ENCODE results near the gene GPX2. TPM values are rescaled to one million over a fixed set of nuclear protein-coding genes. Genes with fewer than 3 reads are reported as not detected.
A peak's percentile ranks its signal among the peaks of the same experiment; 100 is the strongest.
"Not testable (repeated sequence)": the region's sequence is repeated elsewhere in the genome, so short reads cannot be mapped to it uniquely, and the experiment has no call there.

GPX2 gene
- total RNA-seq, 2 experiments from 2014 or later, result not detected

- peaks cover 70% of the 10 kb centered on the region for H3K4me1 Mint-ChIP-seq (ENCODE audit: low read depth)
- intact Hi-C loops (cut with micrococcal nuclease), result no loop called here
- CTCF ChIA-PET, result interaction anchor here (0.8 to 1.5 kb wide), 3 partner anchors 16 to 98 kb away, joined by 3 to 4 read pairs (median 3); no protein-coding TSS in a partner anchor
- H3K27ac Mint-ChIP-seq, result no peak overlapping the region
- H3K4me3 Mint-ChIP-seq, result no peak overlapping the region
- no peaks in the 10 kb centered on the region for H3K9me3 Mint-ChIP-seq
- POLR2A ChIA-PET, result no interaction called here
- no peak for DNase-seq
- no peaks in the 10 kb centered on the region for H3K27me3 Mint-ChIP-seq
- H3K36me3 Mint-ChIP-seq, result peaks cover 20% of the 10 kb centered on the region
These were observed 22.1 kb downstream of the GPX2 start for GRCh38 chr14:64920465-64920864.

- H3K4me3 Mint-ChIP-seq, result no peak overlapping the region
- H3K27ac Mint-ChIP-seq, result no peak overlapping the region
- DNase-seq, result no peak
- no peaks in the 10 kb centered on the region for H3K9me3 Mint-ChIP-seq
- POLR2A ChIA-PET, result no interaction called here
- intact Hi-C loops (cut with micrococcal nuclease), result loop anchor here (10.0 kb wide), 1 partner anchor 415 kb away; the partner anchor contains the start of genes ZBTB1 and ZBTB25
- H3K27me3 Mint-ChIP-seq, result no peaks in the 10 kb centered on the region
- CTCF ChIA-PET, result interaction anchor here (0.8 to 1.2 kb wide), 3 partner anchors 28 to 97 kb away, joined by 3 read pairs; no protein-coding TSS in a partner anchor
- H3K36me3 Mint-ChIP-seq, result peaks cover 19% of the 10 kb centered on the region
- H3K4me1 Mint-ChIP-seq (ENCODE audit: low read depth), result peaks cover 73% of the 10 kb centered on the region
These were observed 22.9 kb downstream of the GPX2 start for GRCh38 chr14:64919618-64920017.

GRCh38 chr14:64919215-64919614, 23.3 kb downstream of the GPX2 start:
- POLR2A ChIA-PET, result no interaction called here
- no peak for DNase-seq
- H3K27me3 Mint-ChIP-seq, result no peaks in the 10 kb centered on the region
- no peak overlapping the region for H3K27ac Mint-ChIP-seq
- CTCF ChIA-PET, result interaction anchor here (0.9 to 1.2 kb wide), 3 partner anchors 8 to 96 kb away, joined by 3 read pairs; no protein-coding TSS in a partner anchor
- H3K36me3 Mint-ChIP-seq, result peaks cover 16% of the 10 kb centered on the region
- H3K4me1 Mint-ChIP-seq (ENCODE audit: low read depth), result peaks cover 70% of the 10 kb centered on the region
- intact Hi-C loops (cut with micrococcal nuclease), result loop anchor here (10.0 kb wide), 1 partner anchor 414 kb away; the partner anchor contains the start of genes ZBTB1 and ZBTB25
- H3K4me3 Mint-ChIP-seq, result no peak overlapping the region
- H3K9me3 Mint-ChIP-seq, result no peaks in the 10 kb centered on the region

GRCh38 chr14:64918216-64918615, 24.3 kb downstream of the GPX2 start:
- Mint-ChIP-seq H3K36me3 (peaks cover 12% of the 10 kb centered on the region), H3K27ac (peak overlapping the region; percentile 6), H3K4me3 (no peak overlapping the region), H3K27me3 (no peaks in the 10 kb centered on the region), H3K4me1 (ENCODE audit: low read depth) (peaks cover 68% of the 10 kb centered on the region), H3K9me3 (no peaks in the 10 kb centered on the region)
- ChIA-PET CTCF (interaction anchor here (0.9 kb wide), 1 partner anchor 9 kb away, joined by 3 read pairs; no protein-coding TSS in a partner anchor), POLR2A (no interaction called here)
- DNase-seq, result no peak
- intact Hi-C loops (cut with micrococcal nuclease), result loop anchor here (10.0 kb wide), 1 partner anchor 413 kb away; the partner anchor contains the start of genes ZBTB1 and ZBTB25

GRCh38 chr14:64915797-64916196, 26.7 kb downstream of the GPX2 start:
- H3K27me3 Mint-ChIP-seq, result no peaks in the 10 kb centered on the region
- DNase-seq, result no peak
- intact Hi-C loops (cut with micrococcal nuclease), result loop anchor here (1.0 to 10.0 kb wide), 5 partner anchors 13 to 411 kb away; partner anchors contain the start of genes FNTB, MAX, ZBTB1 and ZBTB25
- H3K4me3 Mint-ChIP-seq, result peak overlapping the region; percentile 78
- H3K27ac Mint-ChIP-seq, result no peak overlapping the region
- ChIA-PET CTCF (interaction anchor here (1.3 to 1.6 kb wide), 2 partner anchors 8 to 24 kb away, joined by 5 to 6 read pairs; no protein-coding TSS in a partner anchor), POLR2A (interaction anchor here (1.0 to 1.8 kb wide), 4 partner anchors 11 to 71 kb away, joined by 3 to 12 read pairs (median 6); no protein-coding TSS in a partner anchor)
- peaks cover 12% of the 10 kb centered on the region for H3K36me3 Mint-ChIP-seq
- peaks cover 58% of the 10 kb centered on the region for H3K4me1 Mint-ChIP-seq (ENCODE audit: low read depth)
- no peaks in the 10 kb centered on the region for H3K9me3 Mint-ChIP-seq

- intact Hi-C loops (cut with micrococcal nuclease), result loop anchor here (1.0 to 10.0 kb wide), 5 partner anchors 13 to 410 kb away; partner anchors contain the start of genes FNTB, MAX, ZBTB1 and ZBTB25
- Mint-ChIP-seq H3K27me3 (no peaks in the 10 kb centered on the region), H3K4me3 (peak overlapping the region; percentile 78), H3K9me3 (no peaks in the 10 kb centered on the region), H3K36me3 (peaks cover 12% of the 10 kb centered on the region), H3K27ac (peak overlapping the region; percentile 90), H3K4me1 (ENCODE audit: low read depth) (peaks cover 50% of the 10 kb centered on the region)
- ChIA-PET CTCF (interaction anchor here (0.7 to 1.6 kb wide), 10 partner anchors 9 to 910 kb away, joined by 3 to 6 read pairs (median 3); partner anchors contain the start of genes FNTB and HSPA2), POLR2A (interaction anchor here (0.6 to 1.8 kb wide), 6 partner anchors 9 to 1045 kb away, joined by 3 to 12 read pairs (median 4); no protein-coding TSS in a partner anchor)
- no peak for DNase-seq
These were observed 27.5 kb downstream of the GPX2 start for GRCh38 chr14:64915029-64915424.

GRCh38 chr14:64914237-64915028, 28.1 kb downstream of the GPX2 start, which contains the start of gene CHURC1:
Gene CHURC1, plus strand, starts transcription at chr14:64914455. Its CDS starts 41 bp downstream, at chr14:64914496.
- intact Hi-C loops (cut with micrococcal nuclease), result loop anchor here (1.0 to 10.0 kb wide), 6 partner anchors 14 to 526 kb away; partner anchors contain the start of genes FNTB, MAX, MTHFD1 and ZBTB1
- H3K27ac Mint-ChIP-seq, result peak within 1 kb of the TSS; percentile 90
- H3K36me3 Mint-ChIP-seq, result peaks cover 12% of the 10 kb centered on the region
- peaks cover 3% of the 10 kb centered on the region for H3K27me3 Mint-ChIP-seq
- H3K4me1 Mint-ChIP-seq (ENCODE audit: low read depth), result peaks cover 44% of the 10 kb centered on the region
- H3K9me3 Mint-ChIP-seq, result no peaks in the 10 kb centered on the region
- peak; percentile 98 for DNase-seq
- peak within 1 kb of the TSS; percentile 78 for H3K4me3 Mint-ChIP-seq
- CTCF ChIA-PET, result interaction anchor here (0.7 to 1.6 kb wide), 10 partner anchors 10 to 910 kb away, joined by 3 to 6 read pairs (median 3); partner anchors contain the start of genes FNTB and HSPA2
- POLR2A ChIA-PET, result interaction anchor here (0.6 to 1.8 kb wide), 7 partner anchors 9 to 1045 kb away, joined by 3 to 12 read pairs (median 3); no protein-coding TSS in a partner anchor

- DNase-seq, CTCF ChIA-PET, H3K9me3 Mint-ChIP-seq, H3K27ac Mint-ChIP-seq, H3K27me3 Mint-ChIP-seq: not testable (repeated sequence)
- Mint-ChIP-seq H3K4me3 (peak overlapping the region; percentile 78), H3K4me1 (ENCODE audit: low read depth) (peaks cover 37% of the 10 kb centered on the region), H3K36me3 (peaks cover 12% of the 10 kb centered on the region)
- intact Hi-C loops (cut with micrococcal nuclease), result loop anchor here (10.0 kb wide), 1 partner anchor 409 kb away; the partner anchor contains the start of genes ZBTB1 and ZBTB25
- POLR2A ChIA-PET, result interaction anchor here (1.2 kb wide), 1 partner anchor 57 kb away, joined by 3 read pairs; no protein-coding TSS in a partner anchor
These were observed 29.1 kb downstream of the GPX2 start for GRCh38 chr14:64913477-64913876.

- no peak for DNase-seq
- Mint-ChIP-seq H3K36me3 (peaks cover 8% of the 10 kb centered on the region), H3K27me3 (peaks cover 3% of the 10 kb centered on the region), H3K4me1 (ENCODE audit: low read depth) (peaks cover 26% of the 10 kb centered on the region), H3K9me3 (no peaks in the 10 kb centered on the region), H3K4me3 (no peak overlapping the region), H3K27ac (no peak overlapping the region)
- ChIA-PET POLR2A (no interaction called here), CTCF (no interaction called here)
- intact Hi-C loops (cut with micrococcal nuclease), result loop anchor here (10.0 kb wide), 1 partner anchor 407 kb away; the partner anchor contains the start of genes ZBTB1 and ZBTB25
These were observed 30.3 kb downstream of the GPX2 start for GRCh38 chr14:64912261-64912660.

GRCh38 chr14:64910847-64911495, 31.6 kb downstream of the GPX2 start:
- intact Hi-C loops (cut with micrococcal nuclease), result loop anchor here (10.0 kb wide), 1 partner anchor 406 kb away; the partner anchor contains the start of genes ZBTB1 and ZBTB25
- Mint-ChIP-seq H3K4me3 (no peak overlapping the region), H3K4me1 (ENCODE audit: low read depth) (peaks cover 17% of the 10 kb centered on the region), H3K27me3 (peaks cover 3% of the 10 kb centered on the region), H3K27ac (no peak overlapping the region), H3K9me3 (no peaks in the 10 kb centered on the region), H3K36me3 (peaks cover 5% of the 10 kb centered on the region)
- CTCF ChIA-PET, result interaction anchor here (0.6 to 2.6 kb wide), 6 partner anchors 18 to 279 kb away, joined by 3 to 14 read pairs (median 8); no protein-coding TSS in a partner anchor
- no peak for DNase-seq
- POLR2A ChIA-PET, result interaction anchor here (0.6 kb wide), 1 partner anchor 193 kb away, joined by 3 read pairs; no protein-coding TSS in a partner anchor

GRCh38 chr14:64906022-64906421, 36.5 kb downstream of the GPX2 start:
- Mint-ChIP-seq H3K27me3 (peaks cover 6% of the 10 kb centered on the region), H3K27ac (no peak overlapping the region), H3K9me3 (no peaks in the 10 kb centered on the region), H3K4me3 (no peak overlapping the region), H3K36me3 (no peaks in the 10 kb centered on the region), H3K4me1 (ENCODE audit: low read depth) (no peaks in the 10 kb centered on the region)
- ChIA-PET POLR2A (no interaction called here), CTCF (interaction anchor here (0.6 to 1.5 kb wide), 2 partner anchors 15 to 20 kb away, joined by 3 to 8 read pairs; no protein-coding TSS in a partner anchor)
- intact Hi-C loops (cut with micrococcal nuclease), result no loop called here
- DNase-seq, result no peak

Data from activated CD4-positive, alpha-beta memory T cell treated with anti-CD3 and anti-CD28 coated beads for 36 hours (primary cell).